HepG2 (cell line): ENCODE results near the gene STX4. TPM values are rescaled to one million over a fixed set of nuclear protein-coding genes. Genes with fewer than 3 reads are reported as not detected.

ENCODE experiments used
- BRCA1 ChIP-seq: sonication (generic); formaldehyde crosslinking; IDR thresholded peaks from 2 replicates; pipeline ENCODE4 v1.4.0; 2020; ENCODE audit warnings: missing genetic modification reagents
- CEBPZ ChIP-seq: IDR thresholded peaks from 2 replicates; pipeline ENCODE4 v1.6.1; 2012; ENCODE audit warnings: low read length, improper control_type of control experiment
- E2F2 ChIP-seq: sonication (generic); formaldehyde crosslinking; IDR thresholded peaks from 2 replicates; pipeline ENCODE4 v1.4.0; 2020; ENCODE audit warnings: missing genetic modification reagents, borderline replicate concordance
- MAX ChIP-seq: IDR thresholded peaks from 2 replicates; pipeline ENCODE4 v1.6.1; 2012; ENCODE audit warnings: inconsistent platforms
- MTF1 ChIP-seq: sonication (generic); formaldehyde crosslinking; IDR thresholded peaks from 2 replicates; pipeline ENCODE4 v1.5.0; 2020; ENCODE audit warnings: missing genetic modification reagents
- TCF7L2 ChIP-seq: IDR thresholded peaks from 2 replicates; pipeline ENCODE4 v1.6.1; 2011; ENCODE audit warnings: mild to moderate bottlenecking, low read depth, low read length, moderate library complexity
- THAP9 ChIP-seq: sonication (generic); formaldehyde crosslinking; IDR thresholded peaks from 2 replicates; pipeline ENCODE4; 2020; ENCODE audit warnings: missing genetic modification reagents, mild to moderate bottlenecking, borderline replicate concordance
- ZFP37 ChIP-seq: sonication (generic); formaldehyde crosslinking; IDR thresholded peaks from 2 replicates; pipeline ENCODE4 v1.4.0; 2020; ENCODE audit warnings: missing genetic modification reagents, borderline replicate concordance
- ZFP82 ChIP-seq: sonication (generic); formaldehyde crosslinking; IDR thresholded peaks from 2 replicates; pipeline ENCODE4 v1.5.1; 2020; ENCODE audit warnings: mild to moderate bottlenecking, missing genetic modification reagents, borderline replicate concordance
- ZNF20 ChIP-seq: sonication (generic); formaldehyde crosslinking; IDR thresholded peaks from 2 replicates; pipeline ENCODE4 v1.4.0; 2020; ENCODE audit warnings: mild to moderate bottlenecking, moderate library complexity, missing genetic modification reagents
- ZNF264 ChIP-seq: sonication (generic); formaldehyde crosslinking; IDR thresholded peaks from 2 replicates; pipeline ENCODE4 v1.4.0; 2020; ENCODE audit warnings: missing genetic modification reagents
- ZNF34 ChIP-seq: sonication (generic); formaldehyde crosslinking; IDR thresholded peaks from 2 replicates; pipeline ENCODE4 v1.4.0; 2020; ENCODE audit warnings: mild to moderate bottlenecking, missing genetic modification reagents, borderline replicate concordance
- ZNF460 ChIP-seq: sonication (generic); formaldehyde crosslinking; IDR thresholded peaks from 2 replicates; pipeline ENCODE4 v1.5.1; 2020; ENCODE audit warnings: missing genetic modification reagents, mild to moderate bottlenecking, borderline replicate concordance
- ZNF501 ChIP-seq: sonication (generic); formaldehyde crosslinking; IDR thresholded peaks from 2 replicates; pipeline ENCODE4 v1.5.1; 2020; ENCODE audit warnings: mild to moderate bottlenecking, moderate library complexity, missing genetic modification reagents
- ZNF567 ChIP-seq: sonication (generic); formaldehyde crosslinking; IDR thresholded peaks from 2 replicates; pipeline ENCODE4 v1.8.1; 2023; ENCODE audit warnings: mild to moderate bottlenecking, missing genetic modification reagents, borderline replicate concordance
- ZNF660 ChIP-seq: sonication (generic); formaldehyde crosslinking; IDR thresholded peaks from 2 replicates; pipeline ENCODE4 v1.5.1; 2020; ENCODE audit warnings: mild to moderate bottlenecking, low read depth, missing genetic modification reagents, borderline replicate concordance
- ZNF746 ChIP-seq: sonication (generic); formaldehyde crosslinking; IDR thresholded peaks from 2 replicates; pipeline ENCODE4 v1.8.0; 2022; ENCODE audit warnings: mild to moderate bottlenecking, missing genetic modification reagents
- ZNF788 ChIP-seq: sonication (generic); formaldehyde crosslinking; IDR thresholded peaks from 2 replicates; pipeline ENCODE4 v1.5.0; 2020; ENCODE audit warnings: mild to moderate bottlenecking, missing genetic modification reagents, borderline replicate concordance
- ZSCAN22 ChIP-seq: sonication (generic); formaldehyde crosslinking; IDR thresholded peaks from 2 replicates; pipeline ENCODE4 v1.4.0; 2020; ENCODE audit warnings: mild to moderate bottlenecking, missing genetic modification reagents
- polyA plus RNA-seq, 8 experiments: library from polyadenylated mRNA; depleted of rRNA in 3 of 8; stranded (reverse) in 7 of 8; unstranded in 1 of 8; fragments of >200 nt; fragmentation: Illumina TruSeq in 4 of 8; extraction: Trizol in 4 of 8; gene quantifications; 2 replicates each; pipeline versions ENCODE4 v1.2.1 to v1.2.3, GENCODE V29; 2011 to 2016; ENCODE audit warnings: low read depth in 4 of 8, missing spikeins in 1 of 8, mixed read lengths in 1 of 8; ENCODE audit not compliant: insufficient read depth in 1 of 8
- total RNA-seq, 5 experiments: library from RNA; depleted of rRNA; stranded (reverse); fragments of >200 nt; fragmentation: Illumina TruSeq; extraction: Trizol; gene quantifications; 2 replicates each; pipeline ENCODE4 v1.2.3, GENCODE V29; 2016; ENCODE audit warnings: low read depth in 1 of 5

Gene STX4
- total and polyA plus RNA-seq, 2 of the 13 experiments (the other 11 are each of a cell fraction or from before 2014, with no cell fraction given), result 29.2 to 34.6 TPM

GRCh38 chr16:30985401-30986128, 47.8 kb upstream of the STX4 start (continued):
- peak; percentile 18; the same call in 1 of the 2 replicates for TF ChIP-seq ZSCAN22 (CRISPR knock-in tag)
- TF ChIP-seq ZFP82, result no peak
- TF ChIP-seq THAP9 (CRISPR knock-in tag), result peak; percentile 91; the same call in 1 of the 2 replicates
- no peak for TF ChIP-seq TCF7L2
- peak; percentile 61; the same call in 1 of the 2 replicates for TF ChIP-seq MTF1 (CRISPR knock-in tag)
- no peak for TF ChIP-seq ZNF788
- TF ChIP-seq ZNF660, result no peak
- TF ChIP-seq ZNF264 (CRISPR knock-in tag), result peak; percentile 72
- 0 out of 2 replicates have a peak, but pooled peaks have one; percentile 8 for TF ChIP-seq ZFP37 (CRISPR knock-in tag)
- TF ChIP-seq ZNF746 (CRISPR knock-in tag), result no peak; the same call in 1 of the 2 replicates
- TF ChIP-seq BRCA1 (CRISPR knock-in tag), result no peak
- TF ChIP-seq ZNF567, result peak; percentile 49; the same call in 1 of the 2 replicates
- peak; percentile 87 for TF ChIP-seq MAX
- 0 out of 2 replicates have a peak, but pooled peaks have one; percentile 85 for TF ChIP-seq ZNF34 (CRISPR knock-in tag)
- TF ChIP-seq ZNF20 (CRISPR knock-in tag), result no peak
- TF ChIP-seq CEBPZ, result no peak
- TF ChIP-seq E2F2 (CRISPR knock-in tag), result no peak
- TF ChIP-seq ZNF501 (CRISPR knock-in tag), result peak; percentile 92
- no peak for TF ChIP-seq ZNF460
